NB4 (cell line): ENCODE data around the gene MCF2L.
"Not testable (repeated sequence)": the region's sequence is repeated elsewhere in the genome, so short reads cannot be mapped to it uniquely, and the experiment has no call there.

Source experiments
- DNase-seq: peaks from one replicate; pipeline ENCODE4 v3.0.0; 2010; ENCODE audit warnings: low read depth
- H3K4me3 ChIP-seq: one replicate; pipeline ENCODE4 v1.5.1; 2011; ENCODE audit warnings: mild to moderate bottlenecking, low read depth, low read length, moderate library complexity
- MAX ChIP-seq: IDR thresholded peaks from 2 replicates; pipeline ENCODE4 v1.6.1; 2011; ENCODE audit warnings: low read depth, low read length
- MYC ChIP-seq: IDR thresholded peaks from 2 replicates; pipeline ENCODE4 v1.6.1; 2011; ENCODE audit warnings: low read depth, low read length
- POLR2A ChIP-seq: IDR thresholded peaks from 2 replicates; pipeline ENCODE4 v1.6.1; 2011; ENCODE audit warnings: mild to moderate bottlenecking; ENCODE audit not compliant: insufficient read length; ENCODE audit errors: extremely low read depth
- TF ChIP-seq, protein P1 (sequence below): IDR thresholded peaks from one replicate; pipeline ENCODE4 v1.5.1; 2012; ENCODE audit warnings: low read depth, low read length

Gene MCF2L

DNA sequence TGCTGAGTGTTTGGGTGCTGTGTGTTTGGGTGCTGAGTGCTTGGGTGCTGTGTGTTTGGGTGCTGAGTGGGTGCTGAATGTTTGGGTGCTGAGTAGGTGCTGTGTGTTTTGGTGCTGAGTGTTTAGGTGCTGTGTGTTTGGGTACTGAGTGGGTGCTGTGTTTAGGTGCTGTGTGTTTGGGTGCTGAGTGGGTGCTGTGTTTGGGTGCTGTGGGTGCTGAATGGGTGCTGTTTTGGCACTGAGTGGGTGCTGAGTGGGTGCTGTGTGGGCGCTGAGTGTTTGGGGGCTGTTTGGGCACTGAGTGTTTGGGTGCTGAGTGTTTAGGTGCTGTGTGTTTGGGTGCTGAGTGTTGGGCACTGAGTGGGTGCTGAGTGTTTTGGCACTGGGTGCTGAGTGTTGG is 88.1 kb downstream of the MCF2L start:
- no peak overlapping the region for H3K4me3 ChIP-seq
- TF ChIP-seq, protein P1, sequence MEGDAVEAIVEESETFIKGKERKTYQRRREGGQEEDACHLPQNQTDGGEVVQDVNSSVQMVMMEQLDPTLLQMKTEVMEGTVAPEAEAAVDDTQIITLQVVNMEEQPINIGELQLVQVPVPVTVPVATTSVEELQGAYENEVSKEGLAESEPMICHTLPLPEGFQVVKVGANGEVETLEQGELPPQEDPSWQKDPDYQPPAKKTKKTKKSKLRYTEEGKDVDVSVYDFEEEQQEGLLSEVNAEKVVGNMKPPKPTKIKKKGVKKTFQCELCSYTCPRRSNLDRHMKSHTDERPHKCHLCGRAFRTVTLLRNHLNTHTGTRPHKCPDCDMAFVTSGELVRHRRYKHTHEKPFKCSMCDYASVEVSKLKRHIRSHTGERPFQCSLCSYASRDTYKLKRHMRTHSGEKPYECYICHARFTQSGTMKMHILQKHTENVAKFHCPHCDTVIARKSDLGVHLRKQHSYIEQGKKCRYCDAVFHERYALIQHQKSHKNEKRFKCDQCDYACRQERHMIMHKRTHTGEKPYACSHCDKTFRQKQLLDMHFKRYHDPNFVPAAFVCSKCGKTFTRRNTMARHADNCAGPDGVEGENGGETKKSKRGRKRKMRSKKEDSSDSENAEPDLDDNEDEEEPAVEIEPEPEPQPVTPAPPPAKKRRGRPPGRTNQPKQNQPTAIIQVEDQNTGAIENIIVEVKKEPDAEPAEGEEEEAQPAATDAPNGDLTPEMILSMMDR, result no peak
- TF ChIP-seq MYC, result no peak
- TF ChIP-seq MAX, result no peak
- TF ChIP-seq POLR2A, result no peak
- no peak for DNase-seq

DNA sequence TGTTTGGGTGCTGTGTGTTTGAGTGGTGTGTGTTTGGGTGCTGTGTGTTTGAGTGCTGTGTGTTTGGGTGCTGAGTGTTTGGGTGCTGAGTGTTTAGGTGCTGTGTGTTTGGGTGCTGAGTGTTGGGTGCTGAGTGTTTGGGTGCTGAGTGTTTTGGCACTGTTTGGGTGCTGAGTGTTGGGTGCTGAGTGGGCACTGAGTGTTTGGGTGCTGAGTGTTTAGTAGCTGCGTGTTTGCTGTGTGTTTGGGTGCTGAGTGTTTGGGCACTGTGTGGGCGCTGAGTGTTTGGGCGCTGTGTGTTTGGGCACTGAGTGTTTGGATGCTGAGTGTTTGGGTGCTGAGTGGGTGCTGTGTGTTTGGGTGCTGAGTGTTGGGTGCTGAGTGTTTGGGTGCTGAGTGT is 88.5 kb downstream of the MCF2L start:
- H3K4me3 ChIP-seq, DNase-seq: not testable (repeated sequence)

- TF ChIP-seq MYC, result no peak
- no peak for TF ChIP-seq POLR2A
- TF ChIP-seq, protein P1, result no peak
- no peak for TF ChIP-seq MAX
- DNase-seq, result no peak
- H3K4me3 ChIP-seq, result no peak overlapping the region
Observed at GRCh38 chr13:113058129-113058987, 89.3 kb downstream of the MCF2L start.

DNA sequence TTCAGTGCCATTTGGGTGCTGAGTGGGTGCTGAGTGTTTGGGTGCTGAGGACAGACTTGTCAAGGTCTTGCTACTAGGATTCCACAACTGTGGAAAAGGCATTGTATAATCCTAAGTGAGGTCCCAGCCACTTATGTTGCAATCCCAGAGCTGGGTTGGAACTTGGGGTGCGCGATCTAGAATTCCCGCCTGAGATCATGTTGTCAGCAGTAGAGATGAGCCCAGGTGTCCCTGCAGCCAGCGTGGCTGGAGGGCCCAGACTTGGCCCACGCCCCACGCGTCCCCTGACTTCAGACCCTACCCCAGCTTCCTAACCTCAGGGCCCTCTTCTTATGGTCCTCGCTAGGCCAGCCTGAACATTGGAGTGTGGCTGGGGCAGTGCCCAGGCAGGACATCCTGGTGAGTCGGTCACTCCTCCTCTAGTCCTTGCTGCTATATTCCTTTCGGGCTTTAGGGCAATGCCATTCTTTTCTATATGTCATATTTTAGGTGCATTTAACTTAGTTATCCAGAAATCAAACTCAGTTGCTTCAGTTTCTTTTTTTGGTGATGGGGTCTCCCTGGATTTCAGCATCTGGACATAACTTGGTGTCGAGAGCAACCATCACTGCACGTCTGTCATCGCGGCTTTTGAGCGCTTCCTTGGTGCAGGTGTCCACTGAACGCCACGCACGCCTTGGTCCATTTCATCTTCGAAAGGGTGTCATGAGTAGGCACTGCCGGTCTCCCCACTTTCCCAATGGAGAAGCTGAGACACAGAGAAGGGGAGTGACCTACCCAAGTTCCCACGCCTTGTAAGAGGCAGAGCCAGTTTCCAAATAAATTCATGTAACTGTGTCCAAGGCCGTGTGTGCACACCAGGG is 90.2 kb downstream of the MCF2L start:
- DNase-seq, result no peak
- H3K4me3 ChIP-seq, result no peak overlapping the region
- TF ChIP-seq MAX (no peak), MYC (no peak), POLR2A (no peak)
- TF ChIP-seq, protein P1, result no peak

DNA sequence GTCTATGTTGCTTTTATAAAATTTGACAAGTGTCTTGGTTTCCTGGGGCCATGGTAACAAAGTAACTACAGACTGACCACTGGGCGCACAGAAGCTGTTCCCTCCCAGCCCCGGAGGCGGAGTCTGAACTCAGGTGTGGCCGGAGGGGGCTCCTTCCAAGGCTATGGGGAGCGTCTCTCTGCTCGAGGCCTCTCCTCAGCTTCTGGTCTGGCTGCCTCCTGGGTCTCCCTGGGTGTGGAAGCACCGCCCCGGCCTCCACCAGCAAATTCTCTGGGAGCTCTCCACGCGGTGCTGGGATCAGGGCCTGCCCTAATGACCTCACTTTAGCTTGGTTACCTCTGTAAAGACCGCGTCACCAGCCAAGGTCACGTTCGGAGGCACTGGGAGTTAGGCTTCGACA is 90.9 kb downstream of the MCF2L start:
- no peak for DNase-seq
- no peak overlapping the region for H3K4me3 ChIP-seq
- TF ChIP-seq MAX (no peak), POLR2A (no peak), MYC (no peak)
- TF ChIP-seq, protein P1, result no peak

- TF ChIP-seq POLR2A (no peak), MYC (no peak), MAX (no peak)
- TF ChIP-seq, protein P1, result no peak
- no peak for DNase-seq
- H3K4me3 ChIP-seq, result no peak overlapping the region
Observed at GRCh38 chr13:113060557-113061270, 91.7 kb downstream of the MCF2L start.
